ENCODE results near the gene CYP4Z1. TPM values are rescaled to one million over a fixed set of nuclear protein-coding genes. Genes with fewer than 3 reads are reported as not detected.
"Not testable (repeated sequence)": the region's sequence is repeated elsewhere in the genome, so short reads cannot be mapped to it uniquely, and the experiment has no call there.

Gene CYP4Z1
- total and polyA plus RNA-seq, 2 donors (not counting 1 experiment from before 2014, with no cell fraction given): not detected

DNA sequence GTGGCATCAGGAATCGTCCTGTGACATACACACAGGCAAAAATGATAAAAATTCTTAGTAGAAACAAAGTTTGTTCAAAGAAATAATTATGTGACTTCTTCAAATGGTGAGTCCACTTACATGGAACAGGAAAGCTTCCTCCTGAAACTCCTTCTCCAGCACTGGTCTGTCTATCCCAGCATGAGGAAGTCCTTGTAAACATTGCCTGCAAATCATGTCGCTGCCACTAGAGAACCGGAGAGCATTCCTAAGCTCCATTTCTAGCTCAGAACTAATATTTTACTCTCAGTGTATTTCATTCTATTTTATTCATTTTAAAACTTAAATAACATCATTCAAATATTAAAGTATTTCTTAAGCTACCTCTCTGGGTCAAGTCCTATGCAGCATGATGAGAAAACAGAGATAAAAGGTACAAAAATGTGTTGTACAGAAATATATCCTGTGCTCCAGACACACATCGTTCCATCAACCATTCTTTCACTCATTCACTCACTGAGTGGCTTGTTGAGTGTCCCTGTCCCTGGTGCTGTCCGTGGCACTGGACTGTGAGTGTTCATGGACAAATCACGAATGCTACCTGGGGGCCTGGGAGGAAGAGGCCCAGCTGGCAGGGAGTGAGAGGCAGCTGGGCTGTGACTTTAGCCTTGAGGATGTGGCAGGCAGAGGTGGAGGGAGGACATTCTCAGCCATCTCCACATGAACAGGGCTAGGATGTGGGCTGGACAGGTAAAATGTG is 80.2 kb downstream of the CYP4Z1 start:
- ATAC-seq (ENCODE audit: low read depth) (no peak), DNase-seq (no peak)
- CTCF ChIA-PET: no interaction called here
- Histone ChIP-seq H3K4me2 (replicated peaks; ENCODE audit: low read depth, low read length, poor library complexity, severe bottlenecking) (no peak overlapping the region), H3K9ac (ENCODE audit: low read length) (no peak overlapping the region), H3K4me3 (ENCODE audit: control extremely low read depth in 1 of 5, extremely low read depth in 1 of 5, insufficient read depth in 1 of 5, low read depth in 2 of 5, low read length in 4 of 5) (no peak overlapping the region), H3K27ac (ENCODE audit: low read length in 2 of 2) (no peak overlapping the region), H3K36me3 (replicated peaks in 1 of 2; ENCODE audit: control extremely low read depth in 1 of 2, control insufficient read depth in 1 of 2, extremely low read depth in 1 of 2, insufficient read depth in 2 of 2, low read length in 1 of 2) (no peaks in the 10 kb centered on the region), H3K79me2 (ENCODE audit: control insufficient read depth, insufficient read depth, low read length) (no peaks in the 10 kb centered on the region), H4K20me1 (ENCODE audit: control insufficient read depth, insufficient read depth, low read length, poor library complexity, severe bottlenecking) (no peaks in the 10 kb centered on the region), H3K4me1 (ENCODE audit: control insufficient read depth in 2 of 2, insufficient read depth in 2 of 2, low read length in 2 of 2) (no peaks in the 10 kb centered on the region), H2AFZ (ENCODE audit: insufficient read depth, low read depth, low read length, poor library complexity, severe bottlenecking) (no peak overlapping the region), H3K9me3 (ENCODE audit: control extremely low read depth in 1 of 3, control insufficient read depth in 2 of 3, insufficient read depth in 1 of 3, low read length in 2 of 3) (no peaks in the 10 kb centered on the region), H3K27me3 (replicated peaks in 1 of 4; ENCODE audit: control extremely low read depth in 1 of 4, control insufficient read depth in 3 of 4, insufficient read depth in 4 of 4, low read length in 3 of 4) (peaks cover 0 to 3% (median 0%) of the 10 kb centered on the region in 4 experiments)
- Mint-ChIP-seq H3K9me3 (ENCODE audit: insufficient read depth) (no peaks in the 10 kb centered on the region), H3K27me3 (peaks cover 33% of the 10 kb centered on the region), H3K27ac (no peak overlapping the region), H3K4me3 (no peak overlapping the region), H3K4me1 (no peaks in the 10 kb centered on the region)
- WGBS (ENCODE audit: insufficient coverage): 63% methylated on average over 1 of the region's 6 CpGs
- POLR2A ChIA-PET: no interaction called here
- no peak for TF ChIP-seq EZH2 (IDR thresholded peaks at IDR 0.05; ENCODE audit: borderline replicate concordance, insufficient read depth, low read depth, low read length, poor library complexity, severe bottlenecking)
- TF ChIP-seq, protein P1, sequence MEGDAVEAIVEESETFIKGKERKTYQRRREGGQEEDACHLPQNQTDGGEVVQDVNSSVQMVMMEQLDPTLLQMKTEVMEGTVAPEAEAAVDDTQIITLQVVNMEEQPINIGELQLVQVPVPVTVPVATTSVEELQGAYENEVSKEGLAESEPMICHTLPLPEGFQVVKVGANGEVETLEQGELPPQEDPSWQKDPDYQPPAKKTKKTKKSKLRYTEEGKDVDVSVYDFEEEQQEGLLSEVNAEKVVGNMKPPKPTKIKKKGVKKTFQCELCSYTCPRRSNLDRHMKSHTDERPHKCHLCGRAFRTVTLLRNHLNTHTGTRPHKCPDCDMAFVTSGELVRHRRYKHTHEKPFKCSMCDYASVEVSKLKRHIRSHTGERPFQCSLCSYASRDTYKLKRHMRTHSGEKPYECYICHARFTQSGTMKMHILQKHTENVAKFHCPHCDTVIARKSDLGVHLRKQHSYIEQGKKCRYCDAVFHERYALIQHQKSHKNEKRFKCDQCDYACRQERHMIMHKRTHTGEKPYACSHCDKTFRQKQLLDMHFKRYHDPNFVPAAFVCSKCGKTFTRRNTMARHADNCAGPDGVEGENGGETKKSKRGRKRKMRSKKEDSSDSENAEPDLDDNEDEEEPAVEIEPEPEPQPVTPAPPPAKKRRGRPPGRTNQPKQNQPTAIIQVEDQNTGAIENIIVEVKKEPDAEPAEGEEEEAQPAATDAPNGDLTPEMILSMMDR (IDR thresholded peaks at IDR 0.05): no peak
- intact Hi-C loops (cut with micrococcal nuclease): no loop called here

GRCh38 chr1:47149162-47149561 is 82.1 kb downstream of the CYP4Z1 start:
- H3K27ac ChIP-seq (ENCODE audit: low read length in 2 of 2); H3K9ac ChIP-seq (ENCODE audit: low read length); H3K4me1 ChIP-seq (ENCODE audit: control insufficient read depth in 2 of 2, insufficient read depth in 2 of 2, low read length in 2 of 2); H3K27ac Mint-ChIP-seq; intact Hi-C loops (cut with micrococcal nuclease); H2AFZ ChIP-seq (ENCODE audit: insufficient read depth, low read depth, low read length, poor library complexity, severe bottlenecking); H3K4me1 Mint-ChIP-seq; ATAC-seq (ENCODE audit: low read depth); CTCF ChIA-PET; H3K27me3 ChIP-seq (replicated peaks in 1 of 4; ENCODE audit: control extremely low read depth in 1 of 4, control insufficient read depth in 3 of 4, insufficient read depth in 4 of 4, low read length in 3 of 4); H3K4me3 ChIP-seq (ENCODE audit: control extremely low read depth in 1 of 5, extremely low read depth in 1 of 5, insufficient read depth in 1 of 5, low read depth in 2 of 5, low read length in 4 of 5); H3K9me3 ChIP-seq (ENCODE audit: control extremely low read depth in 1 of 3, control insufficient read depth in 2 of 3, insufficient read depth in 1 of 3, low read length in 2 of 3); DNase-seq; H3K36me3 ChIP-seq (replicated peaks in 1 of 2; ENCODE audit: control extremely low read depth in 1 of 2, control insufficient read depth in 1 of 2, extremely low read depth in 1 of 2, insufficient read depth in 2 of 2, low read length in 1 of 2); H4K20me1 ChIP-seq (ENCODE audit: control insufficient read depth, insufficient read depth, low read length, poor library complexity, severe bottlenecking); H3K4me2 ChIP-seq (replicated peaks; ENCODE audit: low read depth, low read length, poor library complexity, severe bottlenecking); H3K79me2 ChIP-seq (ENCODE audit: control insufficient read depth, insufficient read depth, low read length); H3K9me3 Mint-ChIP-seq (ENCODE audit: insufficient read depth); POLR2A ChIA-PET; H3K4me3 Mint-ChIP-seq: not testable (repeated sequence)
- 84% methylated on average over 4 of the region's 9 CpGs for WGBS (ENCODE audit: insufficient coverage)
- peaks cover 40% of the 10 kb centered on the region for H3K27me3 Mint-ChIP-seq

- DNase-seq; H3K4me3 ChIP-seq (ENCODE audit: control extremely low read depth in 1 of 5, extremely low read depth in 1 of 5, insufficient read depth in 1 of 5, low read depth in 2 of 5, low read length in 4 of 5); H3K27me3 ChIP-seq (replicated peaks in 1 of 4; ENCODE audit: control extremely low read depth in 1 of 4, control insufficient read depth in 3 of 4, insufficient read depth in 4 of 4, low read length in 3 of 4); H3K9me3 Mint-ChIP-seq (ENCODE audit: insufficient read depth); H2AFZ ChIP-seq (ENCODE audit: insufficient read depth, low read depth, low read length, poor library complexity, severe bottlenecking); ATAC-seq (ENCODE audit: low read depth); H3K27ac ChIP-seq (ENCODE audit: low read length in 2 of 2); H3K36me3 ChIP-seq (replicated peaks in 1 of 2; ENCODE audit: control extremely low read depth in 1 of 2, control insufficient read depth in 1 of 2, extremely low read depth in 1 of 2, insufficient read depth in 2 of 2, low read length in 1 of 2); H3K4me1 ChIP-seq (ENCODE audit: control insufficient read depth in 2 of 2, insufficient read depth in 2 of 2, low read length in 2 of 2); H3K4me1 Mint-ChIP-seq; intact Hi-C loops (cut with micrococcal nuclease); H3K27ac Mint-ChIP-seq; POLR2A ChIA-PET; CTCF ChIA-PET; H3K9ac ChIP-seq (ENCODE audit: low read length); H3K4me3 Mint-ChIP-seq; H3K4me2 ChIP-seq (replicated peaks; ENCODE audit: low read depth, low read length, poor library complexity, severe bottlenecking); H3K9me3 ChIP-seq (ENCODE audit: control extremely low read depth in 1 of 3, control insufficient read depth in 2 of 3, insufficient read depth in 1 of 3, low read length in 2 of 3); H3K79me2 ChIP-seq (ENCODE audit: control insufficient read depth, insufficient read depth, low read length); H4K20me1 ChIP-seq (ENCODE audit: control insufficient read depth, insufficient read depth, low read length, poor library complexity, severe bottlenecking): not testable (repeated sequence)
- peaks cover 25% of the 10 kb centered on the region for H3K27me3 Mint-ChIP-seq
These were observed 89.4 kb downstream of the CYP4Z1 start for GRCh38 chr1:47156457-47156856.

Measured in B cell (primary cell).